ENCODE data around the gene EYA4. TPM values are rescaled to one million over a fixed set of nuclear protein-coding genes. Genes with fewer than 3 reads are reported as not detected.

The EYA4 gene
- total RNA-seq, 4 donors from 2014 or later = 1.4 to 3.1 (median 1.6) TPM

GRCh38 chr6:133254552-133255228, 13.5 kb downstream of the EYA4 start:
- 40 to 42% methylated on average over 2 of the region's 3 CpGs for WGBS, 2 donors (ENCODE audit: low coverage in 1 of 2)
- TF ChIP-seq POLR2AphosphoS5 (IDR thresholded peaks at IDR 0.05) (no peak), EP300 (IDR thresholded peaks at IDR 0.05) (no peak), POLR2A (IDR thresholded peaks at IDR 0.05) (no peak), CTCF (IDR thresholded peaks at IDR 0.05) (no peak)
- Histone ChIP-seq H3K36me3 (no peaks in the 10 kb centered on the region), H3K4me3 (no peak overlapping the region), H3K27me3 (peaks cover 12% of the 10 kb centered on the region), H3K4me1 (no peaks in the 10 kb centered on the region), H3K27ac (no peak overlapping the region), H3K9me3 (no peaks in the 10 kb centered on the region)
- no peak for ATAC-seq

GRCh38 chr6:133257545-133258105, 16.5 kb downstream of the EYA4 start:
- Histone ChIP-seq H3K9me3 (no peaks in the 10 kb centered on the region), H3K36me3 (no peaks in the 10 kb centered on the region), H3K4me1 (no peaks in the 10 kb centered on the region), H3K27ac (no peak overlapping the region), H3K4me3 (no peak overlapping the region), H3K27me3 (no peaks in the 10 kb centered on the region)
- no peak for ATAC-seq
- TF ChIP-seq POLR2A (IDR thresholded peaks at IDR 0.05) = no peak
- TF ChIP-seq EP300 (IDR thresholded peaks at IDR 0.05) = no peak
- no peak for TF ChIP-seq CTCF (IDR thresholded peaks at IDR 0.05)
- no peak for TF ChIP-seq POLR2AphosphoS5 (IDR thresholded peaks at IDR 0.05)
- WGBS, 2 donors (ENCODE audit: low coverage in 1 of 2) = 43 to 47% methylated on average over 5 of the region's 5 CpGs

GRCh38 chr6:133259561-133259960, 18.4 kb downstream of the EYA4 start:
- Histone ChIP-seq H3K27me3 (no peaks in the 10 kb centered on the region), H3K36me3 (no peaks in the 10 kb centered on the region), H3K9me3 (no peaks in the 10 kb centered on the region), H3K4me1 (no peaks in the 10 kb centered on the region), H3K27ac (no peak overlapping the region), H3K4me3 (no peak overlapping the region)
- ATAC-seq = no peak
- TF ChIP-seq EP300 (IDR thresholded peaks at IDR 0.05) (no peak), POLR2AphosphoS5 (IDR thresholded peaks at IDR 0.05) (no peak), POLR2A (IDR thresholded peaks at IDR 0.05) (no peak), CTCF (IDR thresholded peaks at IDR 0.05) (no peak)

- no peak for ATAC-seq
- WGBS, 2 donors (ENCODE audit: low coverage in 1 of 2) = 57 to 71% methylated on average over 1 to 2 of the region's 2 CpGs
- TF ChIP-seq POLR2A (IDR thresholded peaks at IDR 0.05) = no peak
- TF ChIP-seq EP300 (IDR thresholded peaks at IDR 0.05) = no peak
- TF ChIP-seq CTCF (IDR thresholded peaks at IDR 0.05) = no peak
- TF ChIP-seq POLR2AphosphoS5 (IDR thresholded peaks at IDR 0.05) = no peak
These were observed 21.6 kb downstream of the EYA4 start for GRCh38 chr6:133262804-133263203.

GRCh38 chr6:133265066-133265465, 23.9 kb downstream of the EYA4 start:
- ATAC-seq = no peak
- H3K9me3 ChIP-seq = no peaks in the 10 kb centered on the region
- H3K4me3 ChIP-seq = no peak overlapping the region

More at GRCh38 chr6:133262804-133263203, 21.6 kb downstream of the EYA4 start:
- Histone ChIP-seq H3K27me3 (no peaks in the 10 kb centered on the region), H3K4me3 (no peak overlapping the region), H3K27ac (no peak overlapping the region), H3K9me3 (no peaks in the 10 kb centered on the region), H3K4me1 (no peaks in the 10 kb centered on the region), H3K36me3 (no peaks in the 10 kb centered on the region)

More at GRCh38 chr6:133265066-133265465, 23.9 kb downstream of the EYA4 start:
- WGBS, 2 donors (ENCODE audit: low coverage in 1 of 2) = 89 to 91% methylated on average over 4 of the region's 4 CpGs
- Histone ChIP-seq H3K36me3 (no peaks in the 10 kb centered on the region), H3K27ac (no peak overlapping the region), H3K27me3 (no peaks in the 10 kb centered on the region), H3K4me1 (no peaks in the 10 kb centered on the region)
- TF ChIP-seq POLR2AphosphoS5 (IDR thresholded peaks at IDR 0.05) (no peak), POLR2A (IDR thresholded peaks at IDR 0.05) (no peak), EP300 (IDR thresholded peaks at IDR 0.05) (no peak), CTCF (IDR thresholded peaks at IDR 0.05) (no peak)
